Measurements from ENCODE around the gene VGLL4.
A peak's percentile ranks its signal among the peaks of the same experiment; 100 is the strongest.

Gene VGLL4

DNA sequence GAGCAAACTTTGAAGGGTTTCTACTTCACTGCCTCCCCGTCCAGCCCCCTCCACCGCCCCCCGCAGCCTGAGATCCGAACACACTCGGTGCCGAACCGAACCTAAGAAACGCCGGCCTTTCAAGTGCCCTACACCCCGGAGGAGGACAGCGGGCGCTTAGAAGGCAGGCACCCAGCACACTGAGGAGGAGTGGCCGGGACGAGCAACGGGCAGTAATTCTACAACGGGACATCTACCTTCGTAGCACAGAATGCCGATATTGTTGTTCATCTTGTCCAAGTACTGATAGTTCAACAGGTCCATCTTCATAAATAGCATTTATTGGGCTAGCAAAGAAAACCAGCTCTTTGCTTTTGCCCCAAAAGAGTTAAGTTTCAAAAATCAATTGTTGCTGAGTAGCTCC is 513 bp downstream of the VGLL4 start:
- ATAC-seq = peak; percentile 47
- TF ChIP-seq, protein P1, sequence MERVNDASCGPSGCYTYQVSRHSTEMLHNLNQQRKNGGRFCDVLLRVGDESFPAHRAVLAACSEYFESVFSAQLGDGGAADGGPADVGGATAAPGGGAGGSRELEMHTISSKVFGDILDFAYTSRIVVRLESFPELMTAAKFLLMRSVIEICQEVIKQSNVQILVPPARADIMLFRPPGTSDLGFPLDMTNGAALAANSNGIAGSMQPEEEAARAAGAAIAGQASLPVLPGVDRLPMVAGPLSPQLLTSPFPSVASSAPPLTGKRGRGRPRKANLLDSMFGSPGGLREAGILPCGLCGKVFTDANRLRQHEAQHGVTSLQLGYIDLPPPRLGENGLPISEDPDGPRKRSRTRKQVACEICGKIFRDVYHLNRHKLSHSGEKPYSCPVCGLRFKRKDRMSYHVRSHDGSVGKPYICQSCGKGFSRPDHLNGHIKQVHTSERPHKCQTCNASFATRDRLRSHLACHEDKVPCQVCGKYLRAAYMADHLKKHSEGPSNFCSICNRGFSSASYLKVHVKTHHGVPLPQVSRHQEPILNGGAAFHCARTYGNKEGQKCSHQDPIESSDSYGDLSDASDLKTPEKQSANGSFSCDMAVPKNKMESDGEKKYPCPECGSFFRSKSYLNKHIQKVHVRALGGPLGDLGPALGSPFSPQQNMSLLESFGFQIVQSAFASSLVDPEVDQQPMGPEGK (CRISPR knock-in tag; IDR thresholded peaks at IDR 0.05; ENCODE audit: borderline replicate concordance) = no peak
- TF ChIP-seq, protein P2, sequence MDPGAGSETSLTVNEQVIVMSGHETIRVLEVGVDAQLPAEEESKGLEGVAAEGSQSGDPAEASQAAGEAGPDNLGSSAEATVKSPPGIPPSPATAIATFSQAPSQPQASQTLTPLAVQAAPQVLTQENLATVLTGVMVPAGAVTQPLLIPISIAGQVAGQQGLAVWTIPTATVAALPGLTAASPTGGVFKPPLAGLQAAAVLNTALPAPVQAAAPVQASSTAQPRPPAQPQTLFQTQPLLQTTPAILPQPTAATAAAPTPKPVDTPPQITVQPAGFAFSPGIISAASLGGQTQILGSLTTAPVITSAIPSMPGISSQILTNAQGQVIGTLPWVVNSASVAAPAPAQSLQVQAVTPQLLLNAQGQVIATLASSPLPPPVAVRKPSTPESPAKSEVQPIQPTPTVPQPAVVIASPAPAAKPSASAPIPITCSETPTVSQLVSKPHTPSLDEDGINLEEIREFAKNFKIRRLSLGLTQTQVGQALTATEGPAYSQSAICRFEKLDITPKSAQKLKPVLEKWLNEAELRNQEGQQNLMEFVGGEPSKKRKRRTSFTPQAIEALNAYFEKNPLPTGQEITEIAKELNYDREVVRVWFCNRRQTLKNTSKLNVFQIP (CRISPR knock-in tag; IDR thresholded peaks at IDR 0.05; ENCODE audit: borderline replicate concordance, low read depth) = no peak
- no peak for TF ChIP-seq ZFP3 (CRISPR knock-in tag; IDR thresholded peaks at IDR 0.05)
- TF ChIP-seq, protein P3, sequence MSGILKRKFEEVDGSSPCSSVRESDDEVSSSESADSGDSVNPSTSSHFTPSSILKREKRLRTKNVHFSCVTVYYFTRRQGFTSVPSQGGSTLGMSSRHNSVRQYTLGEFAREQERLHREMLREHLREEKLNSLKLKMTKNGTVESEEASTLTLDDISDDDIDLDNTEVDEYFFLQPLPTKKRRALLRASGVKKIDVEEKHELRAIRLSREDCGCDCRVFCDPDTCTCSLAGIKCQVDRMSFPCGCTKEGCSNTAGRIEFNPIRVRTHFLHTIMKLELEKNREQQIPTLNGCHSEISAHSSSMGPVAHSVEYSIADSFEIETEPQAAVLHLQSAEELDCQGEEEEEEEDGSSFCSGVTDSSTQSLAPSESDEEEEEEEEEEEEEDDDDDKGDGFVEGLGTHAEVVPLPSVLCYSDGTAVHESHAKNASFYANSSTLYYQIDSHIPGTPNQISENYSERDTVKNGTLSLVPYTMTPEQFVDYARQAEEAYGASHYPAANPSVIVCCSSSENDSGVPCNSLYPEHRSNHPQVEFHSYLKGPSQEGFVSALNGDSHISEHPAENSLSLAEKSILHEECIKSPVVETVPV (CRISPR knock-in tag; IDR thresholded peaks at IDR 0.05) = no peak
- TF ChIP-seq, protein P4, sequence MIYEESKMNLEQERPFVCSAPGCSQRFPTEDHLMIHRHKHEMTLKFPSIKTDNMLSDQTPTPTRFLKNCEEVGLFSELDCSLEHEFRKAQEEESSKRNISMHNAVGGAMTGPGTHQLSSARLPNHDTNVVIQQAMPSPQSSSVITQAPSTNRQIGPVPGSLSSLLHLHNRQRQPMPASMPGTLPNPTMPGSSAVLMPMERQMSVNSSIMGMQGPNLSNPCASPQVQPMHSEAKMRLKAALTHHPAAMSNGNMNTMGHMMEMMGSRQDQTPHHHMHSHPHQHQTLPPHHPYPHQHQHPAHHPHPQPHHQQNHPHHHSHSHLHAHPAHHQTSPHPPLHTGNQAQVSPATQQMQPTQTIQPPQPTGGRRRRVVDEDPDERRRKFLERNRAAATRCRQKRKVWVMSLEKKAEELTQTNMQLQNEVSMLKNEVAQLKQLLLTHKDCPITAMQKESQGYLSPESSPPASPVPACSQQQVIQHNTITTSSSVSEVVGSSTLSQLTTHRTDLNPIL (CRISPR knock-in tag; IDR thresholded peaks at IDR 0.05; ENCODE audit: low read depth) = no peak
- TF ChIP-seq ZFP30 (CRISPR knock-in tag; IDR thresholded peaks at IDR 0.05) = no peak
- TF ChIP-seq SNAI2 (CRISPR knock-in tag; IDR thresholded peaks at IDR 0.05) = no peak
- TF ChIP-seq RARB (CRISPR knock-in tag; IDR thresholded peaks at IDR 0.05) = no peak
- TF ChIP-seq, protein P5, sequence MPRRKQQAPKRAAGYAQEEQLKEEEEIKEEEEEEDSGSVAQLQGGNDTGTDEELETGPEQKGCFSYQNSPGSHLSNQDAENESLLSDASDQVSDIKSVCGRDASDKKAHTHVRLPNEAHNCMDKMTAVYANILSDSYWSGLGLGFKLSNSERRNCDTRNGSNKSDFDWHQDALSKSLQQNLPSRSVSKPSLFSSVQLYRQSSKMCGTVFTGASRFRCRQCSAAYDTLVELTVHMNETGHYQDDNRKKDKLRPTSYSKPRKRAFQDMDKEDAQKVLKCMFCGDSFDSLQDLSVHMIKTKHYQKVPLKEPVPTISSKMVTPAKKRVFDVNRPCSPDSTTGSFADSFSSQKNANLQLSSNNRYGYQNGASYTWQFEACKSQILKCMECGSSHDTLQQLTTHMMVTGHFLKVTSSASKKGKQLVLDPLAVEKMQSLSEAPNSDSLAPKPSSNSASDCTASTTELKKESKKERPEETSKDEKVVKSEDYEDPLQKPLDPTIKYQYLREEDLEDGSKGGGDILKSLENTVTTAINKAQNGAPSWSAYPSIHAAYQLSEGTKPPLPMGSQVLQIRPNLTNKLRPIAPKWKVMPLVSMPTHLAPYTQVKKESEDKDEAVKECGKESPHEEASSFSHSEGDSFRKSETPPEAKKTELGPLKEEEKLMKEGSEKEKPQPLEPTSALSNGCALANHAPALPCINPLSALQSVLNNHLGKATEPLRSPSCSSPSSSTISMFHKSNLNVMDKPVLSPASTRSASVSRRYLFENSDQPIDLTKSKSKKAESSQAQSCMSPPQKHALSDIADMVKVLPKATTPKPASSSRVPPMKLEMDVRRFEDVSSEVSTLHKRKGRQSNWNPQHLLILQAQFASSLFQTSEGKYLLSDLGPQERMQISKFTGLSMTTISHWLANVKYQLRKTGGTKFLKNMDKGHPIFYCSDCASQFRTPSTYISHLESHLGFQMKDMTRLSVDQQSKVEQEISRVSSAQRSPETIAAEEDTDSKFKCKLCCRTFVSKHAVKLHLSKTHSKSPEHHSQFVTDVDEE (CRISPR knock-in tag; IDR thresholded peaks at IDR 0.05) = no peak

DNA sequence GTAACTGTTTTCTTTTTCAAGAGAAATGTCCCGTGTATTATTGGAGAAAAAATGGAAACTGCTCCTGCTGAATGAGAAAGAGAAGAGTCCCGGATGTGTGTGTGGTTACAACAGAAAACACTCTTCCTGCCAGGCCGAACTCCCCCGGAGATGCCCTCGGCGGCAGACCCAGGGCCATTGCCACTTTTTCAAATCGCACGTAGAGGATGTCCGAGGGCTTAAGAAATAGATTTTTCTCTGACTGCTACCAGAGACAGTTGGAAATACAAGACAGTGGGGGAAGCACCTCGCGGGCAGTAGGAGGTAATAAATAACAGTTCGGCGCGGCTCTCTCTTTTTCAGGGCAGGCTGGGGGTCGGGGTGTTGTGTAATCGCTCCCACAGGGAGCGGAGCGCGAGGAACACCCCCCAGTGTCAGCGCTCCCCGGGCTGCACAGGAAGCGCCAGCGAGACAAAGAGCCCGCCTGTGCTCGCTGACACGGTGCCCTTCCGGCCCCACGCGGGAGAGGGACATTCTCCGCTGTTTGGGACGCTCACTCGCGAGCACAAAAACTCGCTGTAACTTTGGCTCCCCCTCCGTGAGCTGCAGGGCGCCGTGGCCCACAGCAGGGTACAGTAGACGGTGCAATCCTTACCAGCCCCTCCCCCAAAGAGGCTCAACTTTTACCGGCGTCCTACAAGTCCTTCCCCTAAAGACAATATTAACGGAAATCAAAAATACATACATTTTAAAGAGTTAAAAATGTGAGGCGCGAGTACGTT is 1.1 kb downstream of the VGLL4 start:
- TF ChIP-seq TOX (CRISPR knock-in tag; IDR thresholded peaks at IDR 0.05; ENCODE audit: borderline replicate concordance) (no peak), ZNF565 (CRISPR knock-in tag; conservative IDR thresholded peaks at IDR 0.05; ENCODE audit: low read depth) (no peak), TCF4 (CRISPR knock-in tag; IDR thresholded peaks at IDR 0.05; ENCODE audit: borderline replicate concordance) (no peak), PPARA (CRISPR knock-in tag; IDR thresholded peaks at IDR 0.05; ENCODE audit: borderline replicate concordance) (no peak), ARNTL (CRISPR knock-in tag; IDR thresholded peaks at IDR 0.05; ENCODE audit: borderline replicate concordance, low read depth) (no peak), ZFP30 (CRISPR knock-in tag; IDR thresholded peaks at IDR 0.05) (no peak), BACH2 (CRISPR knock-in tag; IDR thresholded peaks at IDR 0.05; ENCODE audit: borderline replicate concordance) (no peak), ZFP3 (CRISPR knock-in tag; IDR thresholded peaks at IDR 0.05) (no peak), ISL1 (CRISPR knock-in tag; IDR thresholded peaks at IDR 0.05) (no peak), ZNF70 (CRISPR knock-in tag; IDR thresholded peaks at IDR 0.05) (no peak), SNAI2 (CRISPR knock-in tag; IDR thresholded peaks at IDR 0.05) (no peak), RARB (CRISPR knock-in tag; IDR thresholded peaks at IDR 0.05) (no peak), OSR1 (CRISPR knock-in tag; IDR thresholded peaks at IDR 0.05) (no peak), CSDC2 (CRISPR knock-in tag; IDR thresholded peaks at IDR 0.05) (0 out of 2 replicates have a peak, but pooled peaks have one; percentile 13)
- TF ChIP-seq, protein P5 (CRISPR knock-in tag; IDR thresholded peaks at IDR 0.05) = peak; percentile 21; the same call in 1 of the 2 replicates
- TF ChIP-seq, protein P1 (CRISPR knock-in tag; IDR thresholded peaks at IDR 0.05; ENCODE audit: borderline replicate concordance) = peak; percentile 75; the same call in 1 of the 2 replicates
- peak; percentile 54 for ATAC-seq

Measured in SK-N-SH treated with all-trans-retinoic acid at 6 μM for 48 hours (cell line).